HG03280 (cell line): ENCODE data around the gene IGF2.

Experiments used
- ATAC-seq: cut with Tn5 transposase; IDR thresholded peaks from one replicate; pipeline ENCODE4 v1.9.1; 2021; ENCODE audit warnings: mild to moderate bottlenecking, moderate library complexity; ENCODE audit not compliant: unreplicated experiment

Gene IGF2

DNA sequence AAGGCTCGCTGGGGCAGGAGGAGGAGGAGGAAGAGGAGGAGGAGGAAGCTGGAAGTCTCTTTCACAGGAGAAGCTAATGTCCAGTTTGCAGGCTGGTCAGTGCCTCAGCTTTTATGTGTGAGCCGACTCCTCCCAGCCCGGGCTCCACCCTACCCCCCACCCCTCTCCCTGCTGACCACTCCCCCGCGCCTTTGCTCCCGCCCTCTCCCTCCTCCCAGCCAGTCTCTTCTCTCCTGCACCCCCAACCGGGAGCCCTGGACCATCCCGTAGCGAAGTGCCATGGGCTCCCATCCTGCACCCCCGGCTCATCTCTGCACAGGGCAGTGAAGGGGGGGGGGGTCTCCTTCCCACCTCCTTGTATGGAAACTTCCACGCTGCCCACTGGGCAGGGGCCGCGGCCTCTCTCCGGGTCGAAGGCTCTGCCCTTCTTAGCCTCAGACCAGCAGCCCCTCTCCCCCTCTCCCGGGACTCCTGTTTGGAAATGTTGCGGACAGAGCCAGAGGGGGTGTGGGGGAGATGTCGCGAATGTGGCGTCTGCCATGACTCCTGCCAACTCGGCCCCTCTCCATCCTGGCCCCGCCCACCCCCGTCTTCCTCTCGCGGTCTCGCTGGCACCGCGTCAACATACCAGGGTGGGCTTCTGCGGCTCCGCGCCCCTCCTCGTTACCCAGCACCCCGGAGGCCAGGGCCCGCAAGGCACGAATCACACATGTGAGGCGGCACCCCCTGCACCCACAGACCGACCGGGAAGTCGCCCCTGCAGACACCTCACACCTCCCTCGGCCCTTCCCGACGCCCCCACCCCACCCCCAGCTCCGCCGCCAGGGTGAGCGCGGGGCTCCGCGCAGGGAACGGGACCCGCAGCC is 1.8 kb downstream of the IGF2 start:
- ATAC-seq = no peak

DNA sequence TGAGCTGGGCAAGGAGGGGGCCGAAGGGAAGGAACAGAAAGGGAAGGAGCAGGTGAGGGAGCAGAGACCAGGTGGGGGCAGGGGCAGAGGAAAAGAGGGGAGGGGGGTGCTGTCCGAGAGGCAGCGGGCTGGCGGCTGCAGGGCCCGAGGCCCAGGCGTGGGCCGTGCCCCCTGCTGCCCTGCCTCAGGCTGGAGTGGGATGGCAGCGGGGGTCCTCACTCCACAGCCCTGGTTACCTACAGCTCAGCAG is 2.3 kb downstream of the IGF2 start:
- ATAC-seq = no peak

DNA sequence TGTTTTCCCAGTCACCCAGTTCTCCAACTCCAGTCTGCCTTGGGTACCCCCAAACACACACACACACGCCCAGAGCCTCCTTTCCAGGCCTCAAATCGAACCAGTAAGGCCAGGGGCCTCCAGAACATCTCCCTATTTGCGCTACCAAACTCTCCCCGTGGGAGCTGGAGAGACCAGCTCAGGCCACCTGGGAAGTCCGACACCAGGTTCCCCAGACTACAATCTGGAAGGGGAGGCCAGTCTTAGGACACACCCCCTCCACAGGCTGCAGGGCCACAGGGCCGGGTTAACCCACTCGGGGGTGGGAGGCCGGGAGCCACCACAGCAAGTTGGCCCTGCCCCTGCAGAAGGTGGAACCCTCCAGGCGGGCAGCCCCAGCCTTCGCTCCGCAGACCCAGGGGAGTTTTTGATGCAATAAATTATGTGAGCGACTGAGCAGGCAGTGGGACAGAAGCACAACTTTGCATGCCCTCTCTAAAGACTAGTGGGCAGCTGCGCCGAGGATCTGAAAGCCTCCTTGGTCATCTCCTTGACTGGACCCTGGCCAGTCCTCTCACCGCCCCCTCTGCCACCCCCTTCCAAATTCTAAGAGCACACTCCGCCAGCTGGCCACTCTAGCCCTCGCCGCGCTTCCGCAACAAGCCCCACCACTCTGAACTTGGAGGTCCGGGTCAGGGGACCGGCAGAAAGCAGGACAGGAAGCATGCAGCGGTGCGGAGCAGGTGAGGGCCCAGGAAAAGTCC is 2.8 kb downstream of the IGF2 start:
- ATAC-seq = no peak

DNA sequence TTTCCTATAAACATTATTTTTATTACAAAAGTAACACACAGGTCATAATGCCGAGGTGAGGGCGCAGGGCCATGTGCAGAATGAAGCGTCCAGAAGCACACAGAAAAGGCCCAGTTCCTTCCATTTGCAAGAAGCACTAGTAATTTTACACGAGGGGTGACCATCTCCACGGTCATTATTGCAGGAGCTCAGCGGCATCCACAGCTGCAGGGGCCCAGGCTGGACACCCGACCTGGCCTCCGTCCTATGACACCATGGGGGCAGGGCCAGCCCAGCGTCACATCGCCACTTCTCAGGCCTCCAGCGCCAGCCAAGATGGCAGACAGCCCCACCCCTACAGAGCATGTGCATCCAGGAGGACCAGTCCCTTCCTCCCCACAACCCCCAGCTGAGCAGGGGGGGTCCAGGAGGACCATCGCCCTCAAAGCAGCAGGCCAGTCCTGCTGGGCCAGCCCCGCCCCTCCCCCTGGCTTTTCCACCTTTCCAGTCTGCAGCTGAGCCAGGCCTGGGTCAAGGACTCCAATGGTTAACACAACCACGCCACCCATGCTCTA is 3.5 kb downstream of the IGF2 start:
- no peak for ATAC-seq

DNA sequence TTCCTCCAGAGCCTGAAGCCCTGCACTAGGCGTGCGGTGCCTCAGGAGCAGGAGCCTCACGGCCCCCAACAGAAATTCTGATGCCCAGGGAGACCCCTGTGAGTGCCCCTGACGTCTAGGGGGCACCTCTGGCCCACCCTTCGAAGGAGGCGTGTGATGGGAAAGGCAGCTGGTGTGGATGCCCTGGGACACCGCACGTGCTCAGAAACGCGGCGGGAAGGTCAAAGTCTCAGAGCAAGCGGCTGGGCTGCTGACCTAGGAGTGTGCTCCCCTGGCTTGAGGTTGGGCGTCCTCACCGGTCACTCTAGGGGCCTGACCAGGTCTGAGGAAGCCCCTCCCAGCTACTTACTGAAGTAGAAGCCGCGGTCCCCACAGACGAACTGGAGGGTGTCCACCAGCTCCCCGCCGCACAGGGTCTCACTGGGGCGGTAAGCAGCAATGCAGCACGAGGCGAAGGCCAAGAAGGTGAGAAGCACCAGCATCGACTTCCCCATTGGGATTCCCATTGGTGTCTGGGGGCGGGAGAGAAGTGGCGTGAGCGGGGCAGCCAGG is 4.1 kb downstream of the IGF2 start:
- no peak for ATAC-seq

DNA sequence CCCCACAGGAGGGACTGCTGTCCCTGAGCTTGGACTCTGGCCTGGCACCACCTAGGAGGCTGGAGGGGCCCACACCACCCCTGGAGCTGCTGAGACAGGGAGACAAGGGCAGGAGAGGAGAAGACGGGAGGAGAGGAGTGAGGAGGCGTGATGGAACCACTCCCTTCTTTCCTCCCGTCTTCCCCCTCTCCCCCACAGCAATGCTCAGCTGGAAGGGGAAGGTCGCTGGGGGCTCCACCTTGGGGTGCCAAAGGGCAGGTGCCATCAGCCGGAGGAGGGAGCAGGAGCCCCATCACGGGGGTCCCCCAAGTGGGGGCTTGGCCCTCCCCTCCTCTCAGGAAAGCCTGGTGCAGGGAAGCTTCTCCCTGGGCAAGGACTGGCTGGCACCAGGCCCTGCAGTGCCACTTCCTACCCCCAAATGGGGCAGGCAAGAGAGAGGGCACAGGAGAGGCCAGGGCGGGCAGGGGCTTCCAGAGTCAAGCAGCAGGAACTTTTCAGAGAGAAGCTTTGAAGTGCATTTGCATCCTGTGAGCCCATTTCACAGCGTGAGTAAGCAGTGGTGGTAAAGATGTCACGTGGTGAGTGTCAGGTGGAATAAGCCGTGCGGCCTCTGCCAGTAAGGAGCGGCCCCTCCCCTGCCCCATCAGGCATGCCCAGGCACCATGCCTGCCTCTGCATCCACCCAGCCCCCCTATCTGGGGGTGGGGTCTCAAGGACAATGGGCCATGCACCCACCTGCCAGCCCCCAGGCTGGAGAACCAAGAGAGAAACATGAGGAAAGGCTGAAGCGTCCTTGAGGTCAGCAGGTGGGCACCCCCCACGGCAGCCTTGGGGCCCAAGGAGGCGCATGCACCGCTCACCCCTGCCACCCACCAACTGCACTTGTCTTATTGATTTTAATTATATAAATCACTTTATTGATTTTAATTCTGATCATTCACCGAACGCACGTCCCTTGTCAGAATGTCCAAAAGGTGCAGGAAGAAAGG is 4.9 kb downstream of the IGF2 start:
- no peak for ATAC-seq

DNA sequence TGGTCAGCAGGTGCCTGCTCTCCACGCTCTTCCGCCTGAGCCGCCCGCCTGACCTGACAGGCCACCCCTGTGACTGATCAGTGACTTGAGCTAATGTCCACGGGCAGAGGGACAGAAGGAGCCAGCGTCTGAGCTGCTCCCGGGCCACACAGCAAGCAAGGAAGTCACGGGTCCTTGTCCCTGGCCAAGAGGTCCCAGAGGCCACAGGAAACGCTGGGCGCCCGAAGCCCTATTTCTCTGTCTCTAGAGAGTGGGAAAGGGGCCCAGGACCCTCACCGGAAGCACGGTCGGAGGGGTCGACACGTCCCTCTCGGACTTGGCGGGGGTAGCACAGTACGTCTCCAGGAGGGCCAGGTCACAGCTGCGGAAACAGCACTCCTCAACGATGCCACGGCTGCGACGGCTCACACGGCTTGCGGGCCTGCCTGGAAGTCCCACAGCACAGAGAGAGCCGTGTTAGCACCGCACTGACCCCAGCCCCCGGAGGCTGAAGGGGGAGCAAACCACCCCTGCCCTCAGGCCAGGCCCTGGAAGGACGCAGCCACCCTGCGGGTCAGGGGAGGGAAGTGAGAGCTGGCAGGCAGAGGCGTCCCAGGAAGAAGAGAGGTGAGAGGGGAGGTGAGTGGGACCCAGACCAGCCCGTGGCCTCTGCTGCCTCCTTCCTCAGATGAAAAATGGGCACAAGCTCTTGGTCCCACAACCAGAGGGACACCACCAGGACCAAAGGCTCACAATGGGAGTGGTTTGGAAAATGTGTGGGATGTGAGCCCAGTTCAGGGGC is 5.8 kb downstream of the IGF2 start:
- ATAC-seq = no peak

DNA sequence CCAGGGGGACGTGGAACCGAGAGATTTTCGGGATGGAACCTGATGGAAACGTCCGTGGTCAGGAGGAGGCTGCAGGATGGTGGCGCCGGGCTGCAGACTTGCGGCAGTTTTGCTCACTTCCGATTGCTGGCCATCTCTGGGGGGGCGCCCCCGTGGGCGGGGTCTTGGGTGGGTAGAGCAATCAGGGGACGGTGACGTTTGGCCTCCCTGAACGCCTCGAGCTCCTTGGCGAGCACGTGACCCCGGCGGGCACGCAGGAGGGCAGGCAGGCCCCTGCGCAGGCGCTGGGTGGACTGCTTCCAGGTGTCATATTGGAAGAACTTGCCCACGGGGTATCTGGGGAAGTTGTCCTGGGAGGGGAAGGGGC is 6.3 kb downstream of the IGF2 start:
- ATAC-seq = no peak

DNA sequence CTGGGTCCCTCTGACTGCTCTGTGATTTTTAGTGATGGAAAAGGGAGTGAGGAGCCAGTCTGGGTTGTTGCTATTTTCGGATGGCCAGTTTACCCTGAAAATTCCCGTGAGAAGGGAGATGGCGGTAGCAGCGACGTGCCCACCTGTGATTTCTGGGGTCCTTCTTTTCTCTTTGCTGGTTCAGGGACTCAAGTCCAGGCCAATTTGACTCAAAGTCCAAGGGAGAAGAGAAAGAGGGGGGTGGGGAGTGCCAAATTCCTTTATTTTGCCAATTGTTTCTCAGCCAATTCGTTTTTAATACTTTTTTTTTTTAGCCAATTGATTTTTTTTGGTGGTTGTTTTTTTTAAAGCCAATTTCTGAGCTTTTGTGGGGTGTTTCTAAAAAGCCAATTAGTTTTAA is 6.9 kb downstream of the IGF2 start:
- no peak for ATAC-seq

DNA sequence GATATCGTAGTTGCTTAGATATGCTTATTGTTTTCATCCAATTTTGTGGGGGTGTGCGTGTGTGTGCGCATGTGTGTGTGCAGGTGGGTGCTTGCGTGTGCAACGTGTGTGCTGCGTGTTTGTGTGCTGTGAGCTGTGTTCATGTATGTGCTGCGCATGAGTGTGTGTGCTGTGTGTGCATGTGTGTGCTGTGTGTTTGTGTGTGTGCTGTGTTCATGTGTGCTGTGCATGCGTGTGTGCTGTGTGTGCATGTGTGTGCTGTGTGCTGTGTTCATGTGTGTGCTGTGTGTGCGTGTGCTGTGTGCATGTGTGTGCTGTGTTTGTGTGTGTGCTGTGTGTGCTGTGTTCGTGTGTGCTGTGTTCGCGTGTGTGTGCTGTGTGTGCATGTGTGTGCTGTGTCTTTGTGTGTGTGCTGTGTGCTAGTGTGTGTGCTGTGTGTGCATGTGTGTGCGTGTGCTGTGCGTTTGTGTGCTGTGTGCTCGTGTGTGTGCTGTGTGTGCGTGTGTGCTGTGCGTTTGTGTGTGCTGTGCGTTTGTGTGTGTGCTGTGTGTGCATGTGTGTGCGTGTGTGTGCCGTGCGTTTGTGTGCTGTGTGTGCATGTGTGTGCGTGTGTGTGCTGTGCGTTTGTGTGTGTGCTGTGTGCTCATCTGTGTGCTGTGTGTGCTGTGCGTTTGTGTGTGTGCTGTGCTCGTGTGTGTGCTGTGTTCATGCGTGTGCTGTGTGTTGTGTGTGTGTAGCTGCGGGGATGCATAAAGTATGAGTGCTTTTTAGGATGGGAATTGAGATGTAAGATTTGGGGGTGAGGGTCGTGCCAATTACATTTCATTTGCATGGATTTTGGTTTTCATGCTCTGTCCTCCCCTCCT is 7.6 kb downstream of the IGF2 start:
- no peak for ATAC-seq

DNA sequence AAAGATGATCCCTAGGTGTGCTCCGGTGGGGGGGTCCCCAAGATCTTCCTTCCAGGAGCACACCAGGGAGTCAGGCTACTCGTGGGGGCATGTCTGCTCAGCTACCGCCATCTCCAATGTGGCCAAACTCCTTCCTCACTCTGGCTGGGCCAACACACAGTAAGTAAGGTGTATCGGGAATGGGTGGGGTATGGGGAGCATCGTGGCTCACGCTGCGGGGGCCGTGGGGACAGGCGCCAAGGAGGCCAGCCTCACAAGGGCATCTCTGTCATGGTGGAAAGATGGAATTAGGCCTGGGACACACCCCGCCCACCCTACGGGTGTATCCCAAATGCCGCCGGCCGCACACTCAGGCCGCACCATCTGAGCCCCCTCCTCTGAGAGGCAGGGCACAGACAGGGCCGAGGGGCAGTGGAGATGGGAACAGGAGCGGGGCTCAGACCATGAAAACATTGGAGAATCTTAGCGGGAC is 8.3 kb downstream of the IGF2 start:
- ATAC-seq = no peak

DNA sequence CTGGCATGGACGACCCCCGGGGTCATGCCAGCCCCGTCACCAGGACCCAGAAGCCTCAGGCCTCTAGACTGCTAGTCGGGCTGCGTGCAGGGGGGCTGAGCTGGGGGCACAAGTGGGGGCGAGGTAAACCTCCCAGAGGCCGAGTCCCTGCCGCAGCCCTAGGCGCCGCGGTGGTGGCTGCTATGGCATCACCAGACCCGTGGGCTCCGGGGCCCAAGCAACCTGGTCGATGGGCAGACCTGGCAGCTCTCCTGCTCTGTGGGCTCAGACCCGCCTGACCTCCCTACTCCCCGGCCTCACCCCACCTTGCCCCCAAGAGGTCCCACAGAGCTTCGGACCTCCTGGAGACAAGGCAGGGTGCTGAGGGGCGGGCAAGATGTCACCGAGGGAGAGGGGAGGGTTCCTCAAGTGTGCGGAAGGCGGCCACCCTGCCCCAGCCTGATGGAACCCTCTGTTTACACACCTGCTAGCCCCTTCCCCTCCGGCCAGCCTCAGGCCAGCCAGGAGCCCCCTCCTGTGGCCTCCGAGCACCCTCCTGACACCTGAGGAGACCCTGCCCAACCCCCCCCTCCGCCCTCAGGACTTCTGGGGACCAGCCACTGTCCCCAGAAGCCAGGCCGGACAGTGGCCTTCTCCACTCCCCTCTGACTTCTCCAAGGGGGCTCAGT is 9.4 kb downstream of the IGF2 start:
- no peak for ATAC-seq

DNA sequence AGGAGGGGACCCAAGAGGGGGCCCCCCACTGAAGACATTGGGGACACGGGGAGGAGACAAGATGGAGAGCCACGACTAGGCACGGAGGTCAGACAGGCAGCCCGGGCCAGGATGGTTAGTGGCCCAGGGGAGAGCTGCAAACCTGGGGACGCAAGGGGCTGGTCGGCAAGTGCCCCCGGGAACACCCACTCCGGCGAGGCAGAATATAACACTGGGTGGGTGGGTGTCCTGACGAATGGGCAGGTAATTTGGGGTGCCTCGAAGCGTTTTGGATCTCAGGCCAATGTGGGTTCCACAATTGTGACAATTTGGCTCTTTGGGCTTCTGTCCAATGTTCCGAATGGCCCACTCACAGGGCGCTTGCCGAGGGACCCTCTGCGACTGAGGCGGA is 9.9 kb downstream of the IGF2 start:
- no peak for ATAC-seq

DNA sequence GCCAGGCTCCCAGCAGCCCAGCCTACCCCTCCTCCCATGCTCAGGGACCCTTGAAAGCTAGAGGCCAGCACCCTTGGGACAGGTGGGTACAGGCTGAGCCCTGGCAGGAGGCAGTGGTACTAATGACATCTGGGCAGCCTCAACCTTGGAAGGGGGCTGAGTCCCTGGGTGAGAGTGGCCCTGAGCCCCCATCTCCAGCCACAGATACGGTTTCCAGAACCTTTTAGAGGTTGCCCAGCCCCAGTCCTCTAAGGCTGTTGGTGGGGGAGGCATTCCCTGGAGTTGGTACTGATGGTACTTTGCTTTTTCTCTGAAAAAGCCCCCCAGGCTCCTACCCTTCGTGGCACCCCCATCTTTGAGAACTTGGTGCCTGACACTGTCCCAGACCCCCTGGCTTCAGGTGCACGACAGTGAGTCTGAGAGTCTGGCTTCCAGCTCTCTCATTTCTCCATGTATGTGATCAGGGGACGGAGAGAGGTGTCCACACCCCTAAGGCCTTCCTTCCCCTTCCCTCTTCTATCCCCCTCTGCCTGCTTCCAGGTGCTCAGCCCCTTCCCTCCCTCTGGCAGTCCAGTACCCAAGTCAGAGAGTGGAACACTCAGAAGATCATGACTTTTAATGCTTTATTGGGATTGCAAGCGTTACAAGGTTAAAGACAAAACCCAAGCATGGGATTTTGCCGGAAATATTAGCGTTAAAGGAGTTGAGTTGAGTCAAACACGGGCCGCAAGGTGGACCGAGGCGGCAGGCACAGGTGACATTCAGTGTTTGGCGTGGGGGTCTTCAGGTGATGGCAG is 10.5 kb downstream of the IGF2 start:
- ATAC-seq = no peak

DNA sequence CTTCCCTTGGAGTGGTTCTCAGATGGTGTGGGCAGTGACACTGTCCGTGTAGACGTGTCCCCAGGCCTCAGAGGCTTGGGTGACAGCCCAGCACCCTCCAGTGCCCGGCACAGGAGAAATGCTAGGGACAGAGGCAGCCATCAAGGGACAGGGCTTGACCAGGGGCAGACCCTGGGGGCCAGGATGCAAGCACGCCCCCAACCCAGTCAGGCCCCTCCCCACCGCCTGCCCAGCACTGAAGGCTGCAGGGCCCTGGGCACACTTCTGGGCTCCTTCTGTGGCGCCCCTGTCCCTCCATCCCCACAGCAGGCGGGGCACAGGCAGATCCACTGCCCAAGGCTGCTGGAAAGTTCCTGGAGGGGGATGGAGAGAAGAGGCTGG is 11.1 kb downstream of the IGF2 start:
- ATAC-seq = no peak

DNA sequence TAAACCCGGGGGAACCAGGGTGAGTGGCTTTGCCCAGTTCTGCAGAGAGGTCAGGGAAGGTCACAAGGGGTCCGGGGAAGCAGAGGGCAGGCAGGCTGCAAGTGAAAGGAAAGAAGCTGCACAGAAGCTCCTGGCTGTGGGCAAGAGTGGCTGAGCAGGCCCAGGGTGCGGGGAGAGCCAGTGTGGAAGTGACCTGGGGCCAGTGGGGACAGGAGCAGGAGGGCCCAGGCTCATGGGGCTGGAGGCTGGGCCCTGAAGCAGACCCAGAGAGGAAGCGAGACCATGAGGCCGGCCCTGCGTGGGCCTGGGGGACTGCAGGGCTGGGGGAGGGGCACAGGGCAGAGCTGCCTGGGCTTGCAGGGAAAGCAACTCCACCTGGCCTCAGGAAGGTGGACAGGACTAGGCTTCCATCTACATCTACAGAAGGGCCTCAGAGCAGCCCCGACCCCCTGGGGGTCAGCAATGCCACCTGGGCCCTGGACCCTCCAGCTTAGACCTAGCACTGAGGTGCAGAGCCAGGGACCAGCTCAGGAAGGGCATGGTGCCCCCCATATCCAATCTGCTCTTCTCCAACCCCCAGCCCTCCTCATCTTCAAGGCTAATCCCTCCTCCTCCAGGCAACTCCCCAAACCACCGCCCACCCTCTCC is 11.6 kb downstream of the IGF2 start:
- no peak for ATAC-seq

DNA sequence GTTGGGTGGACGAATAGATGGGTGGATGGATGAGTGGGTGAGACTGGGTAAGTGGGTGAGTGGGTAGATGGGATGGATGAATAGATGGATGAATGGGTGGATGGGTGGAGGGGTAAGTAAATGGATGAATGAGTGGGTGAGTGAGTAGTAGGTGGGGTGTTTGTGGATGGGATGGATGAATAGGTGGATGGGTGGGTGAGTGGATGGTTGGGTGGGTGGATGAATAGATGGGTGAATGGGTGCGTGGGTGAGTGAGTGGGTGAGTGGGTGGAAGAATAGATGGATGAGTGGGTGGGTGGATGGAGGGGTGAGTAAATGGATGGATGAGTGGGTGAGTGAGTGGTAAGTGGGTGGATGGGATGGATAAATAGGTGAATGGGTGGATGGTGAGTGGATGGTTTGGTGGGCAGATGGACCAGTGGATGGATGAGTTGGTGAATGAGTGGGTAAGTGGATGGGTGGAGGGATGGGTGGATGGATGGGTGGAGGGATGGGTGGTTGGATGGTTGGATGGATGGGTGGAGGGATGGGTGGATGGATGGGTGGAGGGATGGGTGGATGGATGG is 12.6 kb downstream of the IGF2 start:
- ATAC-seq = no peak
